ENCODE data around the gene BRPF3. TPM values are rescaled to one million over a fixed set of nuclear protein-coding genes. Genes with fewer than 3 reads are reported as not detected.

Gene BRPF3
- total and polyA plus RNA-seq, 4 donors = 7.5 to 20.0 (median 13.7) TPM

DNA sequence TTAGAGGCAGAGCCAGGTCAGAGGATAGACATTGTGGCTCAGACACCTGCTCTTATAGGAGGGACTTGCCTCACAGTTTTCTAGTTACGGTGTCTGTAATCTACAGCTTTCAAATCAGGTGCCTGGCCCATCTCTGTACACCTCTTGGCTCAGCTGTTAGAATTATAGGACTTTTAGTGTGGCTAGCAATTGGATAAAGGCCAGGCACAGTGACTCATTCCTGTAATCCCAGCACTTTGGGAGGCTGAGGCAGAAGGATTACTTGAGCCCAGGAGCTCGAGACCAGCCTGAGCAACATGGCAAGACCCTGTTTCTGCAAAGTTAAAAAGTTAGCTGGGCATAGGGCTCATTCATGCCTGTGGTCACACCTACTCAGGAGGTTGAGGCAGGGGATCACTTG is 20.0 kb downstream of the BRPF3 start:
- H3K9me3 ChIP-seq (ENCODE audit: control insufficient read depth in 4 of 4, low read length in 3 of 4) = no peaks in the 10 kb centered on the region
- WGBS = 88% methylated on average over 2 of the region's 2 CpGs
- no peak for DNase-seq (ENCODE audit: low spot score)

DNA sequence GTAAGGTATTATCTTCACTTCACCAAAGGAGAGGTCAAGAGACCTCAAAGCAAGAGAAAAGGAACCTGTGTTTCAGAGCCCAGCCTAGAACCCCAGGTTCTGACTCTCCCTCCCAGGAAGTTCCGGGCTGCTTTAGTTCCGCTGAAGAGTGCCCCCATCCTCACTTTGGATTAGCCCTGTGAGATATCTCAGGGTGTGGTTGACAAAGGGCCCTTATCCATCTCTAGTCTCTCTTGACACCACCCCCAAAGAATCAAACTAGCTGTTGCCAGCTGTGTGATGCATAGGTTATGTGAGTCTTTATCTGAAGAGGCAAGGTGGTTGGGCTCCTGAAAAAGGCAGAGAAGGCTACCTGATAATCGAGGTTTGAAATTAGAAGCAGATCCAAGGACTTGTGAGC is 20.6 kb downstream of the BRPF3 start:
- H3K4me3 ChIP-seq (ENCODE audit: low read depth in 1 of 3, low read length in 3 of 3) = no peak overlapping the region
- no peak overlapping the region for H3K27ac ChIP-seq (ENCODE audit: low read depth in 1 of 2, low read length in 2 of 2)
- H3K9ac ChIP-seq (ENCODE audit: low read depth in 1 of 2, low read length in 2 of 2) = no peak overlapping the region
- DNase-seq (ENCODE audit: low spot score) = no peak
- H3K4me1 ChIP-seq (ENCODE audit: control insufficient read depth in 4 of 4, insufficient read depth in 4 of 4, low read length in 3 of 4) = no peaks in the 10 kb centered on the region
- H3K9me3 ChIP-seq (ENCODE audit: control insufficient read depth in 4 of 4, low read length in 3 of 4) = no peaks in the 10 kb centered on the region
- no peaks in the 10 kb centered on the region for H3K27me3 ChIP-seq (ENCODE audit: control insufficient read depth in 4 of 4, insufficient read depth in 4 of 4, low read length in 3 of 4)
- WGBS = 94% methylated on average over 3 of the region's 3 CpGs
- peaks cover 10 to 77% (median 58%) of the 10 kb centered on the region in 4 donors for H3K36me3 ChIP-seq (ENCODE audit: control insufficient read depth in 4 of 4, insufficient read depth in 3 of 4, low read depth in 1 of 4, low read length in 3 of 4)
- TF ChIP-seq RXRA (IDR thresholded peaks at IDR 0.05) = no peak
- TF ChIP-seq GABPA (IDR thresholded peaks at IDR 0.05 in 1 of 2, conservative IDR thresholded peaks at IDR 0.05 in 1 of 2) = no peak
- no peak for TF ChIP-seq RAD21 (IDR thresholded peaks at IDR 0.05)
- TF ChIP-seq SP1 (IDR thresholded peaks at IDR 0.05) = no peak
- TF ChIP-seq, protein P1, sequence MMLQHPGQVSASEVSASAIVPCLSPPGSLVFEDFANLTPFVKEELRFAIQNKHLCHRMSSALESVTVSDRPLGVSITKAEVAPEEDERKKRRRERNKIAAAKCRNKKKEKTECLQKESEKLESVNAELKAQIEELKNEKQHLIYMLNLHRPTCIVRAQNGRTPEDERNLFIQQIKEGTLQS (IDR thresholded peaks at IDR 0.05) = no peak
- TF ChIP-seq HNF4A (conservative IDR thresholded peaks at IDR 0.05) = no peak
- no peak for TF ChIP-seq FOXA1 (IDR thresholded peaks at IDR 0.05)
- TF ChIP-seq, protein P2, sequence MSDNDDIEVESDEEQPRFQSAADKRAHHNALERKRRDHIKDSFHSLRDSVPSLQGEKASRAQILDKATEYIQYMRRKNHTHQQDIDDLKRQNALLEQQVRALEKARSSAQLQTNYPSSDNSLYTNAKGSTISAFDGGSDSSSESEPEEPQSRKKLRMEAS (IDR thresholded peaks at IDR 0.05) = no peak
- TF ChIP-seq EGR1 (IDR thresholded peaks at IDR 0.05; ENCODE audit: low read depth in 2 of 2) = no peak
- TF ChIP-seq, protein P3, sequence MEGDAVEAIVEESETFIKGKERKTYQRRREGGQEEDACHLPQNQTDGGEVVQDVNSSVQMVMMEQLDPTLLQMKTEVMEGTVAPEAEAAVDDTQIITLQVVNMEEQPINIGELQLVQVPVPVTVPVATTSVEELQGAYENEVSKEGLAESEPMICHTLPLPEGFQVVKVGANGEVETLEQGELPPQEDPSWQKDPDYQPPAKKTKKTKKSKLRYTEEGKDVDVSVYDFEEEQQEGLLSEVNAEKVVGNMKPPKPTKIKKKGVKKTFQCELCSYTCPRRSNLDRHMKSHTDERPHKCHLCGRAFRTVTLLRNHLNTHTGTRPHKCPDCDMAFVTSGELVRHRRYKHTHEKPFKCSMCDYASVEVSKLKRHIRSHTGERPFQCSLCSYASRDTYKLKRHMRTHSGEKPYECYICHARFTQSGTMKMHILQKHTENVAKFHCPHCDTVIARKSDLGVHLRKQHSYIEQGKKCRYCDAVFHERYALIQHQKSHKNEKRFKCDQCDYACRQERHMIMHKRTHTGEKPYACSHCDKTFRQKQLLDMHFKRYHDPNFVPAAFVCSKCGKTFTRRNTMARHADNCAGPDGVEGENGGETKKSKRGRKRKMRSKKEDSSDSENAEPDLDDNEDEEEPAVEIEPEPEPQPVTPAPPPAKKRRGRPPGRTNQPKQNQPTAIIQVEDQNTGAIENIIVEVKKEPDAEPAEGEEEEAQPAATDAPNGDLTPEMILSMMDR (IDR thresholded peaks at IDR 0.05; ENCODE audit: low read depth, low read length, missing input control) = no peak
- TF ChIP-seq FOXA2 (IDR thresholded peaks at IDR 0.05) = no peak
- TF ChIP-seq NR2F2 (IDR thresholded peaks at IDR 0.05) = no peak
- TF ChIP-seq JUND (IDR thresholded peaks at IDR 0.05) = no peak

More for the DNA sequence above, 20.0 kb downstream of the BRPF3 start:
- Histone ChIP-seq H3K9ac (ENCODE audit: low read depth in 1 of 2, low read length in 2 of 2) (no peak overlapping the region), H3K27me3 (ENCODE audit: control insufficient read depth in 4 of 4, insufficient read depth in 4 of 4, low read length in 3 of 4) (no peaks in the 10 kb centered on the region), H3K4me3 (ENCODE audit: low read depth in 1 of 3, low read length in 3 of 3) (no peak overlapping the region), H3K36me3 (ENCODE audit: control insufficient read depth in 4 of 4, insufficient read depth in 3 of 4, low read depth in 1 of 4, low read length in 3 of 4) (peaks cover 10 to 77% (median 60%) of the 10 kb centered on the region in 4 donors), H3K4me1 (ENCODE audit: control insufficient read depth in 4 of 4, insufficient read depth in 4 of 4, low read length in 3 of 4) (no peaks in the 10 kb centered on the region), H3K27ac (ENCODE audit: low read depth in 1 of 2, low read length in 2 of 2) (no peak overlapping the region)
- TF ChIP-seq EGR1 (IDR thresholded peaks at IDR 0.05; ENCODE audit: low read depth in 2 of 2) = no peak
- no peak for TF ChIP-seq HNF4G (IDR thresholded peaks at IDR 0.05)
- TF ChIP-seq, protein P2 (IDR thresholded peaks at IDR 0.05) = no peak
- TF ChIP-seq FOXA2 (IDR thresholded peaks at IDR 0.05) = no peak
- TF ChIP-seq, protein P1 (IDR thresholded peaks at IDR 0.05) = no peak
- TF ChIP-seq, protein P4, sequence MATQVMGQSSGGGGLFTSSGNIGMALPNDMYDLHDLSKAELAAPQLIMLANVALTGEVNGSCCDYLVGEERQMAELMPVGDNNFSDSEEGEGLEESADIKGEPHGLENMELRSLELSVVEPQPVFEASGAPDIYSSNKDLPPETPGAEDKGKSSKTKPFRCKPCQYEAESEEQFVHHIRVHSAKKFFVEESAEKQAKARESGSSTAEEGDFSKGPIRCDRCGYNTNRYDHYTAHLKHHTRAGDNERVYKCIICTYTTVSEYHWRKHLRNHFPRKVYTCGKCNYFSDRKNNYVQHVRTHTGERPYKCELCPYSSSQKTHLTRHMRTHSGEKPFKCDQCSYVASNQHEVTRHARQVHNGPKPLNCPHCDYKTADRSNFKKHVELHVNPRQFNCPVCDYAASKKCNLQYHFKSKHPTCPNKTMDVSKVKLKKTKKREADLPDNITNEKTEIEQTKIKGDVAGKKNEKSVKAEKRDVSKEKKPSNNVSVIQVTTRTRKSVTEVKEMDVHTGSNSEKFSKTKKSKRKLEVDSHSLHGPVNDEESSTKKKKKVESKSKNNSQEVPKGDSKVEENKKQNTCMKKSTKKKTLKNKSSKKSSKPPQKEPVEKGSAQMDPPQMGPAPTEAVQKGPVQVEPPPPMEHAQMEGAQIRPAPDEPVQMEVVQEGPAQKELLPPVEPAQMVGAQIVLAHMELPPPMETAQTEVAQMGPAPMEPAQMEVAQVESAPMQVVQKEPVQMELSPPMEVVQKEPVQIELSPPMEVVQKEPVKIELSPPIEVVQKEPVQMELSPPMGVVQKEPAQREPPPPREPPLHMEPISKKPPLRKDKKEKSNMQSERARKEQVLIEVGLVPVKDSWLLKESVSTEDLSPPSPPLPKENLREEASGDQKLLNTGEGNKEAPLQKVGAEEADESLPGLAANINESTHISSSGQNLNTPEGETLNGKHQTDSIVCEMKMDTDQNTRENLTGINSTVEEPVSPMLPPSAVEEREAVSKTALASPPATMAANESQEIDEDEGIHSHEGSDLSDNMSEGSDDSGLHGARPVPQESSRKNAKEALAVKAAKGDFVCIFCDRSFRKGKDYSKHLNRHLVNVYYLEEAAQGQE (IDR thresholded peaks at IDR 0.05) = no peak
- TF ChIP-seq JUND (IDR thresholded peaks at IDR 0.05) = no peak
- no peak for TF ChIP-seq RXRA (IDR thresholded peaks at IDR 0.05)
- no peak for TF ChIP-seq SP1 (IDR thresholded peaks at IDR 0.05)
- TF ChIP-seq, protein P3 (IDR thresholded peaks at IDR 0.05; ENCODE audit: low read depth, low read length, missing input control) = no peak
- no peak for TF ChIP-seq RAD21 (IDR thresholded peaks at IDR 0.05)
- no peak for TF ChIP-seq YY1 (IDR thresholded peaks at IDR 0.05)
- TF ChIP-seq GABPA (IDR thresholded peaks at IDR 0.05 in 1 of 2, conservative IDR thresholded peaks at IDR 0.05 in 1 of 2) = no peak
